GM23248 (cell line): ENCODE results near the gene GNPTG. TPM values are rescaled to one million over a fixed set of nuclear protein-coding genes. Genes with fewer than 3 reads are reported as not detected.

Experiments used
- DNase-seq: peaks from one replicate; pipeline ENCODE4 v3.0.0-alpha.2; 2015
- H2AFZ ChIP-seq: fragments of 200-600 bp; sonication (generic); 2 replicates; pipeline ENCODE4 v1.6.1; 2016; ENCODE audit warnings: antibody characterized with exemption
- H3F3A ChIP-seq: fragments of 200-600 bp; sonication (generic); 2 replicates; pipeline ENCODE4 v1.6.1; 2016; ENCODE audit warnings: mild to moderate bottlenecking, antibody characterized with exemption, mixed run types; ENCODE audit not compliant: insufficient read depth
- H3K27ac ChIP-seq: fragments of 200-600 bp; sonication (generic); 2 replicates; pipeline ENCODE4 v1.5.1; 2016; ENCODE audit warnings: mild to moderate bottlenecking
- H3K27me3 ChIP-seq: fragments of 200-600 bp; sonication (generic); replicated peaks from 2 replicates; pipeline ENCODE4 v1.6.1; 2016; ENCODE audit warnings: mild to moderate bottlenecking; ENCODE audit not compliant: insufficient read depth
- H3K36me3 ChIP-seq: fragments of 200-600 bp; sonication (generic); 2 replicates; pipeline ENCODE4 v1.6.1; 2016; ENCODE audit warnings: low read depth, mild to moderate bottlenecking
- H3K4me1 ChIP-seq: fragments of 200-600 bp; sonication (generic); 2 replicates; pipeline ENCODE4 v1.6.1; 2016; ENCODE audit warnings: mild to moderate bottlenecking; ENCODE audit not compliant: insufficient read depth
- H3K4me2 ChIP-seq: fragments of 200-600 bp; sonication (generic); one replicate; pipeline ENCODE4 v1.6.1; 2016; ENCODE audit warnings: mild to moderate bottlenecking; ENCODE audit not compliant: unreplicated experiment
- H3K4me3 ChIP-seq: fragments of 200-600 bp; sonication (generic); 2 replicates; pipeline ENCODE4 v1.5.1; 2016; ENCODE audit warnings: mild to moderate bottlenecking
- H3K79me2 ChIP-seq: fragments of 200-600 bp; sonication (generic); 2 replicates; pipeline ENCODE4 v1.6.1; 2016; ENCODE audit warnings: mild to moderate bottlenecking; ENCODE audit not compliant: insufficient read depth
- H3K9ac ChIP-seq: fragments of 200-600 bp; sonication (generic); 2 replicates; pipeline ENCODE4 v1.6.1; 2016; ENCODE audit warnings: mild to moderate bottlenecking
- H3K9me2 ChIP-seq: fragments of 200-600 bp; sonication (generic); 2 replicates; pipeline ENCODE4 v1.6.1; 2016; ENCODE audit warnings: mixed run types, mild to moderate bottlenecking, moderate library complexity; ENCODE audit not compliant: insufficient read depth
- H3K9me3 ChIP-seq: fragments of 200-600 bp; sonication (generic); one replicate; pipeline ENCODE4 v1.6.1; 2017; ENCODE audit warnings: low read depth
- H4K20me1 ChIP-seq: fragments of 200-600 bp; sonication (generic); 2 replicates; pipeline ENCODE4 v1.6.0; 2016; ENCODE audit not compliant: insufficient read depth
- EZH2 ChIP-seq: fragments of 200-600 bp; sonication (generic); IDR thresholded peaks from 2 replicates; pipeline ENCODE4 v1.6.1; 2018; ENCODE audit warnings: antibody characterized with exemption, mild to moderate bottlenecking; ENCODE audit not compliant: insufficient read depth, poor library complexity, severe bottlenecking
- EZH2phosphoT487 ChIP-seq: fragments of 200-600 bp; sonication (generic); IDR thresholded peaks from 2 replicates; pipeline ENCODE4 v1.6.1; 2018; ENCODE audit warnings: antibody characterized with exemption, moderate library complexity, mild to moderate bottlenecking, low read depth; ENCODE audit not compliant: insufficient read depth
- WGBS, 2 experiments: methylation state at CpG; one replicate each; pipeline ENCODE4 v1.1.6; 2015 to 2017; ENCODE audit warnings: low lambda C conversion rate in 2 of 2, low coverage in 1 of 2; ENCODE audit errors: missing lambda C conversion rate in 2 of 2; 5-methylcytosine and 5-hydroxymethylcytosine counted together
- in situ Hi-C: fragments of 300-500 bp; cut with MboI; formaldehyde crosslinking; loops from 2 replicates; pipeline ENCODE4 v1.15.0; 2020
- polyA plus RNA-seq: library from polyadenylated mRNA; unstranded; fragments of >200 nt; fragmentation: Nextera tagmentation; extraction: Ambion mirVana; gene quantifications from 2 replicates; pipeline ENCODE4 v1.2.1, GENCODE V29; 2016
- total RNA-seq: library from RNA; depleted of rRNA; stranded (reverse); fragments of >200 nt; shearing (Covaris generic); gene quantifications from 2 replicates; pipeline ENCODE4 v1.2.3, GENCODE V29; 2014

GNPTG gene
- total and polyA plus RNA-seq, 2 experiments from 2014 or later = 85.8 to 99.9 TPM

DNA sequence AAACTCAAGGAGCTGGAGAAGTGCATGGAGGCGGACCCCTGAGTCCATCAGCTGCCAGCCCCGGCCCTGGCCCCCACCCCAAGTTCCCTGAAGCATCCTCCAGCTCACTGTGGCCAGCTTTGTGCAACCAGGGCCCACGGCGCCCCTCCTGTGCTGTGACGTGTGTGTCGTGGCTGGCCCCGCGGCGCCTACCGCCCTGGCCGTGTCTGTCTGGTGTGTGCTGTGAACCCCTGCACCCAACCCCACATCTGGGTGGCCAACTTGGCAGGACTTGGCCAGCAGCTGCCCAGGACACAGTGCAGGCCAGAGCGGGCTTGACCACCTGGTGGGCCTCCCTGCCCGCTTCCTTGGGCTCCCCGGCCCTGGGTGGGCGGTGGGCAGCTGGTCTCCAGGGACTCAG, 3.3 kb upstream of the GNPTG start:
- H3K9me3 ChIP-seq = no peaks in the 10 kb centered on the region
- H3F3A ChIP-seq = no peaks in the 10 kb centered on the region
- H3K4me2 ChIP-seq = no peak overlapping the region
- H4K20me1 ChIP-seq = no peaks in the 10 kb centered on the region
- H2AFZ ChIP-seq = no peak overlapping the region
- no peak overlapping the region for H3K27ac ChIP-seq
- no peaks in the 10 kb centered on the region; the same call in 1 of the 2 replicates for H3K36me3 ChIP-seq
- H3K4me1 ChIP-seq = peaks cover 7% of the 10 kb centered on the region; the same call in 1 of the 2 replicates
- WGBS, 2 experiments = 96% methylated on average over 12 to 15 of the region's 15 CpGs
- no peaks in the 10 kb centered on the region for H3K9me2 ChIP-seq
- H3K27me3 ChIP-seq = no peaks in the 10 kb centered on the region
- TF ChIP-seq EZH2phosphoT487 (no peak), EZH2 (no peak)
- in situ Hi-C loops = no loop called here
- no peak overlapping the region for H3K9ac ChIP-seq
- peaks cover 37% of the 10 kb centered on the region for H3K79me2 ChIP-seq
- no peak for DNase-seq
- no peak overlapping the region for H3K4me3 ChIP-seq

DNA sequence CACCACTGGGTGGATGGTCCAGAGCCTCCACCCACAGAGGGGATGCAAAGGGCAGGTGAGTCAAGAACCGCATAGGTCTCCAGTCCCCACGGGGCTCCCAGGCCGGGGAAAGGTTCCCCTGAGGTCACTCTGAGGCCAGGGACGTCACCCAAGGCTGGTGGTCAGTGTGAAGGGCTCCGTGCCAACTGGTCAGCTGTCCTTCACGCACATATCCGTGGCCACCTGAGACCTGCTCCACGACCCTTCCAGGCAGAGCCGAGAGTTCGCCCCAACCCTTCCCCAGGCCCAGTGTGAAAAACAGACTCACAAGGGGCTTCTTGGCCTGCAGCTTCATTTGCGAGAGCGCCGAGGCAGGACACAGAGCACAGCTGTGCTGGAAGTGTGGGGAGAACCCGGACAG, 2.8 kb upstream of the GNPTG start:
- no peak overlapping the region for H3K4me2 ChIP-seq
- TF ChIP-seq EZH2 = no peak
- no peak for TF ChIP-seq EZH2phosphoT487
- no peak overlapping the region for H3K9ac ChIP-seq
- no peak overlapping the region for H2AFZ ChIP-seq
- H3K27ac ChIP-seq = no peak overlapping the region
- in situ Hi-C loops = no loop called here
- peaks cover 7% of the 10 kb centered on the region; the same call in 1 of the 2 replicates for H3K4me1 ChIP-seq
- no peak overlapping the region for H3K4me3 ChIP-seq
- no peaks in the 10 kb centered on the region for H3K9me2 ChIP-seq
- H3K79me2 ChIP-seq = peaks cover 42% of the 10 kb centered on the region
- no peaks in the 10 kb centered on the region for H3K9me3 ChIP-seq
- no peaks in the 10 kb centered on the region for H3K27me3 ChIP-seq
- no peak for DNase-seq
- H3K36me3 ChIP-seq = no peaks in the 10 kb centered on the region; the same call in 1 of the 2 replicates
- 74 to 82% methylated on average over 14 of the region's 14 CpGs for WGBS, 2 experiments
- no peaks in the 10 kb centered on the region for H3F3A ChIP-seq
- no peaks in the 10 kb centered on the region for H4K20me1 ChIP-seq

DNA sequence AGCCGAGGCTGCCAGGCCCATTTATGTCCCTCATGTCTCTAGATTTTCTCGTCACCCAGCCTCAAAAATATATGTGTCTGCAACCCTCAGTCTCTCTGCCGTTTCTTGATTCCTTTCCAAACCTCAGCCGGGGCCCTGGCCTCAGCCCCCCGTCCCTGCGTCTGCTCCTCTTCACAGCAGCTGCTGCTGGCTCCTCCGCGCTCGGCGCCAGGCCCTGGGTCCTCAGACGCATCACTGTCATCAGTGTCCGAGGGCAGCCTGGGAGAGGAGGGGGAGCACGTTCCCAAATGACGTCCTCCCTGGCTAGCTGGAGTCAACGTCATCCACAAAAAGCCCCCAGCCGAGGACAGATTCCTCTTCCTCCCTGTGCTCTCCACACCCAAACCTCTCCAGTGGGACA, 2.4 kb upstream of the GNPTG start:
- Histone ChIP-seq H3K9me3 (no peaks in the 10 kb centered on the region), H3K9ac (no peak overlapping the region), H3K36me3 (no peaks in the 10 kb centered on the region; the same call in 1 of the 2 replicates), H2AFZ (no peak overlapping the region), H3K27ac (no peak overlapping the region), H3K4me2 (no peak overlapping the region), H3K27me3 (no peaks in the 10 kb centered on the region), H3K4me3 (no peak overlapping the region), H4K20me1 (no peaks in the 10 kb centered on the region), H3K4me1 (peaks cover 7% of the 10 kb centered on the region; the same call in 1 of the 2 replicates), H3K79me2 (peaks cover 47% of the 10 kb centered on the region), H3F3A (no peaks in the 10 kb centered on the region), H3K9me2 (no peaks in the 10 kb centered on the region)
- DNase-seq = no peak
- in situ Hi-C loops = no loop called here
- WGBS, 2 experiments = 90 to 92% methylated on average over 16 of the region's 16 CpGs
- TF ChIP-seq EZH2phosphoT487 (no peak), EZH2 (no peak)

DNA sequence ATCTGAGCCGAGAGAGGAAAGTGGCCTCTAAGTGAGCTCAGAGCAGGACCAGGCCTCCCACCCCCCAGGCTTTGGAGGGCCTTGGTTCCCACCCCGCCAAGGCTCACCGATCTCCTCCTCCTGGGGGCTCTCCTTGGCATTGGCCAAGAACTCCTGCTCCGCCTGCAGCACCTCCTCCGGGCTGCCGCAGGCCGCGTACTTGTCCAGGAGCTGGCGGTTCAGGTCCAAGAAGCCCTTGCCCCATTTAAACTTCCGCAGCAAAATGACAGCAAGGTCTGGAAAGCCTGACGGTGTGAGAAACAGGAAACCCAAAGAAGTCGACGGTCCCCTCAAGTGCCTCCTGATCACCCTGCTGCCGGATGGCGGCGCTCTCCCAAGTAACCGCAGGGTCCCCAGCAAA, 1.8 kb upstream of the GNPTG start:
- Histone ChIP-seq H3K36me3 (no peaks in the 10 kb centered on the region; the same call in 1 of the 2 replicates), H4K20me1 (no peaks in the 10 kb centered on the region), H2AFZ (no peak overlapping the region), H3K4me1 (peaks cover 7% of the 10 kb centered on the region; the same call in 1 of the 2 replicates), H3F3A (no peaks in the 10 kb centered on the region), H3K4me3 (no peak overlapping the region), H3K4me2 (no peak overlapping the region), H3K27ac (no peak overlapping the region), H3K9me2 (no peaks in the 10 kb centered on the region), H3K9ac (no peak overlapping the region), H3K79me2 (peaks cover 53% of the 10 kb centered on the region), H3K27me3 (no peaks in the 10 kb centered on the region), H3K9me3 (no peaks in the 10 kb centered on the region)
- no peak for DNase-seq
- no peak for TF ChIP-seq EZH2phosphoT487
- no peak for TF ChIP-seq EZH2
- 92 to 98% methylated on average over 10 to 17 of the region's 17 CpGs for WGBS, 2 experiments
- in situ Hi-C loops = no loop called here

DNA sequence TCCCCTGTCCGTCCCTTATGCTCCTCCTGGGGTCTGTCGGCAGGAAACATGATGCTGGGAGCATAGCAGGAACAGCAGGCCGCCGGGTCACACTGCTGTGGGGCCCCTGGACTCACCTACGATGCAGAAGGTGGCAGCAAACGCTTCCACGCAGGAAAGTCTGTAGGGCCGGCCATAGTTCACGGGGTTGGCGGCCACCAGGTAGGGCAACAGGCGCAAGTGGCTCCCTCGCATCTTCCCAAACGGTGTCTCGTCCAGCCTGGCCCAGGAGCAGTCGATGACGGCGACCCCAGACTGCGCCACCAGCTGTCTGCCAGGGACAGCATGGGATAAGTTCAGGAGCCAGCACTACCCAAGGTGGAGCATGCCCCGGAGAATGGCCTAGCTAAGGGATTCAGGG, 1.0 kb upstream of the GNPTG start:
- Histone ChIP-seq H2AFZ (no peak overlapping the region), H3K9me3 (no peaks in the 10 kb centered on the region), H3F3A (no peaks in the 10 kb centered on the region), H3K27ac (no peak overlapping the region), H3K79me2 (peaks cover 60% of the 10 kb centered on the region), H3K4me2 (peak overlapping the region; percentile 81), H3K9ac (peak overlapping the region; percentile 92), H3K36me3 (no peaks in the 10 kb centered on the region; the same call in 1 of the 2 replicates), H3K4me1 (peaks cover 7% of the 10 kb centered on the region; the same call in 1 of the 2 replicates), H3K4me3 (peak overlapping the region; percentile 91), H3K9me2 (no peaks in the 10 kb centered on the region), H4K20me1 (no peaks in the 10 kb centered on the region), H3K27me3 (no peaks in the 10 kb centered on the region)
- 75 to 86% methylated on average over 17 to 19 of the region's 19 CpGs for WGBS, 2 experiments
- no peak for DNase-seq
- no peak for TF ChIP-seq EZH2phosphoT487
- TF ChIP-seq EZH2 = no peak
- in situ Hi-C loops = no loop called here
